GM18951 (cell line): Measurements from ENCODE around the gene C1QC.

Experiments used
- POLR2A ChIP-seq: IDR thresholded peaks from 4 replicates; pipeline ENCODE4 v1.6.1; 2011; ENCODE audit warnings: mild to moderate bottlenecking; ENCODE audit not compliant: insufficient read length, insufficient read depth; ENCODE audit errors: extremely low read depth
- in situ Hi-C: fragments of 300-500 bp; cut with MboI; formaldehyde crosslinking; loops from one replicate; pipeline ENCODE4 v1.12.0; 2022; ENCODE audit warnings: low sequenced_read_pairs, mixed read lengths, inconsistent platforms; ENCODE audit not compliant: unreplicated experiment

Gene C1QC

DNA sequence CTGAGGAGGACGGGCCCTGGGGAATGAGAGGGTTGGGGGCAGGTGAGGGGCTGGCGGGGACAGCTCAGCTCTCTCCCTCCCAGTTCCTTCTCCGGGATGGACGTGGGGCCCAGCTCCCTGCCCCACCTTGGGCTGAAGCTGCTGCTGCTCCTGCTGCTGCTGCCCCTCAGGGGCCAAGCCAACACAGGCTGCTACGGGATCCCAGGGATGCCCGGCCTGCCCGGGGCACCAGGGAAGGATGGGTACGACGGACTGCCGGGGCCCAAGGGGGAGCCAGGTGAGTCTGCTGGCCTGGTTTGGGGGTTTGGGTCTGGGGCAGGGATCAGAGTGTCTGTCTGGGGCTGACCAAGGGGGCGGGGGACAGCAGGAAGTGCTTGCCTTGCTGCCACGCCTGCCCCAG is 495 bp downstream of the C1QC start:
- TF ChIP-seq POLR2A = no peak
- in situ Hi-C loops = loop anchor here (10.0 kb wide), 1 partner anchor 229 kb away; no protein-coding TSS in a partner anchor

DNA sequence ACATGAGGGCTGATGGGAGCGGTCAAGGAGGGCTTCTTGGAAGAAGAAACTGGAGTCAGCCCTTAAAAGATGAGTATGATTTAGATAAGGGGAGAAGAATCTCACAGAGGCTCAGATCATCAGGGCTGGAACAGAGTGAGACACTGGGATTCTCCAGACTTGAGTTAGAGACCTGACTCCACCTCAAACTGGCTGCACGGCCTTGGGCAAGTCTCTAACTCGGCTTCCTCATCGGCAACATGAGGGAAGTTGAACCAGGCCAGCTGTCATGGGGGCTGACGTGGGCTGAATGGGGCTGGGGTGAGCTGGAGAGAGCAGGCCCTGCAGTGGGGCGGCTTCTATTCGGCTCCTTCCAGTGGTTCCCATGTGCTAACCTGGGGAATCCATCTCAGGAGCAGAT is 2.5 kb downstream of the C1QC start:
- no peak for TF ChIP-seq POLR2A
- in situ Hi-C loops = loop anchor here (10.0 kb wide), 1 partner anchor 231 kb away; no protein-coding TSS in a partner anchor

DNA sequence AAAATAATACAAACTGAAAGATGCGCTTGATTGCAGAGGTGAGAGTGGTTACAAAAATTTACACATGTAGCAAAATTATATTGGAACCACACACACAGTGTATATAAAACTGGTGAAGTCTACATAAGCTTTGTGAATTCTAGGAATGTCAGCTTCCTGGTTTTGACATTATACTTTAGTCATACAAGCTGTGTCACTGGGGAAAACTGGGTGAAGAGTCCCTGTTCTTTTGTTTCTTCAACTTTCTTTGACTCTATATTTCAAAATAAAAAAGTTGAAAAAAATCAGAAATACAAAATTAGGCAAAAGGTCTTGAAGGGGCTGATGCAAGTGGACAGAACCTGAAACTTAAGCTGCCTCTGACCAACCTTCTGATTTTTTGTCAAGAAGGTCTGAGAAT is 3.0 kb downstream of the C1QC start:
- no peak for TF ChIP-seq POLR2A
- in situ Hi-C loops = loop anchor here (10.0 kb wide), 1 partner anchor 232 kb away; no protein-coding TSS in a partner anchor

DNA sequence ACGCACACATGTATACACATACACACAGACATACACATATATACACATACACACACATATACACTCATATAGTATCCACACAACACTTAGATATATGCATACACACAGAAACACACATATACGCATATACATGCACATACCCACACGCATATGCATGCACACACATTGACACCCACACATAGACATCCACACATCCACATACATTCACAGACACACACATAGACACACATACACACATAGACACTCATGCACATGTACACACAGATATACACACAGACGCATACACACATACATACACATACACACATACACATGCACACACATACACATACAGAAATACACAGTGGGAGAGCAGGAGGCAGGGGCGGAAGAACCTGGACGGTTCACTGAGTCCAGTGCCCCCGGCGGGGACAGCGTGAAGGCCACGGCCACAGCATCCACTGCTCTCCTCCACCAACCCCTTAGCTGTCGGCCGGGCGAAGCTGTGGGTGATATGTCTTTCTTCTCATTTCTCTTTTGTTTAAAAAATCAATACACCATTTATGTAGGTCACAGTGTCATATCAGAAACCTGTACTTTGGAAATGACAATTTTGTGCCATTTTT is 6.8 kb downstream of the C1QC start:
- no peak for TF ChIP-seq POLR2A
- in situ Hi-C loops = no loop called here

DNA sequence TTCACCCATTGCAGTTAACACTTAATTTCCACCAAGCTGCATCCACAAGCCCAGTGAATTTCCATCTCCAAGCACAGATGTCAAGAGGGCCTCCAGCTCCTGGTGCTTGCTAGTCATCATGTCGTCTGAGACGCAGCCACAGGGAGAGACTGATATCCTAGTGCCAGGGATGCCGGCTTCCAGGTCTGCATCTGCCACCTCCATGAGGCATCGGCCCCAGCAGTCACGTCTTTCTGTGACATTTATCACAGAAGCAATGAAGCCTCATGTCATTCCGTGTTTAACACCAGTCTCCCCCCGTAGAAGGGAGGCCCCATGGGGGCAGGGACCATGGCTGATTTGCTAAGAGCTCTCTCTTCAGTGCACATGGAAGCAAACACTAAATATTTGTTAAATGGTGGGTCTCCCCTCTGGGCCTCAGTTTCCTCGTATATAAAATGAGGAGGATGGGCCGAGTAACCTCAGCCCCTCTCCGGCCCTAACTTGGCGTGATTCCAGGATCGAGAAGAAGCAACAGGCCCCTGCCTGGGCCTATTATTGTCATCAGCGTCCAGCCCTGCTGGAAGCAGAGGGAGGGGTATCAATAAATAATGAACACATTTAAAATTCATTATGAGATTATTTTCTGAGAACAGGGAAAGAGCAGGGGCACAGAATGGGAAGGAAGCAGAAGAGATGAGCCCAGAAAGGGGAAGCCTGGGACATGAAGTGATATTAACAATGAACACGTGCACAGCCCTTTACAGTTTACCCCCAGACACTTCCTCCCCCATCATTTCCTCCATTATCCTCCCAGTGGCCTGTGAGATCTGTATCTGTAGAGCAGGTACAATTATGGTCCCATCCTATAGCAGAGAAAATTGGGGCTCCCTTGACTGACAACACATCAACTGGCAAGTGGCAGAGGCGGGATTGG is 8.8 kb downstream of the C1QC start:
- in situ Hi-C loops = no loop called here
- no peak for TF ChIP-seq POLR2A

DNA sequence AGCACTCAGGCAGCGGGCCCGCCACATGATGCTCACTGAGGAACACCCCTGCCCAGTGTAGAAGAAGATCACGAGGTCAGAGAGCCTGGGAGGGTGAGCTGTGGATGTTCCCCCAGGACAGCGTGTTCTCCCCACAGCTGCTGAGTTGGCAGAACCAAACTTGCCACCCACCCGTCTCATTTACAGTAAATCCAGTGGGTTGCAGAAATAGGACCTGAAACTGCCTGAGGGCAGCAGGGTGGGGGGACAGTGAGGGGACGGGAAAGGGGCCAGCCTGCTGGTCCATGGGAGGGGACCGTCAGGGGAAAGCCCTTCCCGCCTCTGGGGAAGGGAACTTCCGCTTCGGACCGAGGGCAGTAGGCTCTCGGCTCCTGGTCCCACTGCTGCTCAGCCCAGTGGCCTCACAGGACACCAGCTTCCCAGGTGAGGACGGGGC is 9.5 kb downstream of the C1QC start, which contains the start of gene C1QB:
Gene C1QB, plus strand, starts transcription at position 356 of the 436 bp plus-strand sequence. CDS start 6,227 bp downstream, outside the sequence.
- no peak for TF ChIP-seq POLR2A
- in situ Hi-C loops = no loop called here

DNA sequence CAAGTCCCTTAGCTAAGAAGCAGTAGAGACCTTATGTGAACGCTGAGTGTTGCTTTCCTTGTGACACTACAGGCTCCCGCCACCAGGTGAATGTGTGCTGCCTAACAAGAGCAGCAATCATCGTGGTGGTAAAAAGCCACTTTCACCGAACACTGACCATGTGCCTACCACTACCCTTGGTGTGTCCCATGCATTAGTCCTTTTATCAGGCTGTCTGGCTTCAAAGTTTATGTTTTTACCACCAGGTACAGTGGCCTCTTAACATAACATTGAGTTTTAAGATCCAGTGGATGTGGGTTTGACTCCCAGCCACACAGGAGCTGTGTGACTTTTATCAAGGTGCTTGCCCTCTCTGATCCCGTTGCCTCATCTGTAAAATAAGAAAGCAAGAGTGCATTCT is 11.3 kb downstream of the C1QC start:
- no peak for TF ChIP-seq POLR2A
- in situ Hi-C loops = no loop called here

DNA sequence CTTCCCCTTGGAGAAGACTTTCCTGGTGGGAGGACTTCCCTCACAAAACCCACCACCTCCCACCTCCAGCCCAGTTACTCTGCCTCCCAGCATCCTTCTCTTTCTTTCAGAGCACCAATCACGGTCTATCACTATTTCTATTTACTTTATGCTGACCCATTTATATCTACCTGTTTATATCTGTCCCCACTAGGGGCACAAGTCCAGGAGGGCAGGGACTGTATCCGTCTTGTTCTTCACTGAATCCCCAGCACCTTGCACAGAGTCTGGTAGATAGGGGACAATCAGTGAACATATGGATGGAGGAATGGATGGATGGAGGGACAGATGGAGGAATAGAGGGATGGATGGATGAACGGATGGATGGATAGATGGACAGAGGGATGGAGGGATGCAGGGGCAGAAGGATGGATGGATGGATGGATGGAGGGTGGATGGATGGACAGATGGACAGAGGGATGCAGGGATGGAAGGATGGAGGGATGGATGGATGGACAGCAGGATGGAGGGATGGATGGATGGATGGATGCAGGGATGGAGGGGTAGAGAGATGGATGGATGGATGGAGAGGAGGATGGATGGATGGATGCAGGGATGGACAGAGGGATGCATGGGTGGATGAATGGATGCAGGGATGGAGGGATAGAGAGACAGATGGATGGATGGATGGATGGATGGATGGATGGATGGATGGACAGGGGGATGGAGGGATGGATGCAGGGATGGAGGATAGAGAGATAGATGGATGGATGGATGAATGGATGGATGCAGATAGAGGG is 15.1 kb downstream of the C1QC start:
- no peak for TF ChIP-seq POLR2A
- in situ Hi-C loops = no loop called here

DNA sequence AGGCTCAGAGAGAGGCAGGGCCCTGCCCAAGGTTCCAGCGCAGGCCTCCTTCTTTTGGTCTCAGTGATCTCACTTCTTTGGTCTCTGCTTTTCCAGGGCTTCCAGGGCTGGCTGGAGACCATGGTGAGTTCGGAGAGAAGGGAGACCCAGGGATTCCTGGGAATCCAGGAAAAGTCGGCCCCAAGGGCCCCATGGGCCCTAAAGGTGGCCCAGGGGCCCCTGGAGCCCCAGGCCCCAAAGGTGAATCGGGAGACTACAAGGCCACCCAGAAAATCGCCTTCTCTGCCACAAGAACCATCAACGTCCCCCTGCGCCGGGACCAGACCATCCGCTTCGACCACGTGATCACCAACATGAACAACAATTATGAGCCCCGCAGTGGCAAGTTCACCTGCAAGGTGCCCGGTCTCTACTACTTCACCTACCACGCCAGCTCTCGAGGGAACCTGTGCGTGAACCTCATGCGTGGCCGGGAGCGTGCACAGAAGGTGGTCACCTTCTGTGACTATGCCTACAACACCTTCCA is 17.3 kb downstream of the C1QC start:
- in situ Hi-C loops = no loop called here
- TF ChIP-seq POLR2A = no peak

DNA sequence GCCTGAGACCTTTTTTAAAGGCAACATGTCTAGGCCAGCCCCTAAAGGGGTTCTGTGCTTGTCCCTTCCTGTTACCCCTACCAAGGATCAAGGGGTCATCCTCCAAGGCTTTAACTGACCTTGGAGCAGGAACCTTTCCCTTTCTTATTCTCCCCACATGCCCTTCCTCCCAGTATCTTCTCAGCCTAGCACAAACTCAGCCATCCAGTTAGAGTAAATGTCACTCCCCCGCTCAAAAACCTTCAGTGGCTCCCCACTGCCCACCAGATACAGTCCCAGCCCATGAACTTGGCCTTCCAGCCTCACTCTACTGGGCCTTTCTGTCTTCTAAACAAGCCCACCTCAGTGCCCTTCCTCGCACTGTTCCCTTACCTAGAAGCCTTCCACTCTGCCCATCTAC is 18.4 kb downstream of the C1QC start:
- in situ Hi-C loops = no loop called here

DNA sequence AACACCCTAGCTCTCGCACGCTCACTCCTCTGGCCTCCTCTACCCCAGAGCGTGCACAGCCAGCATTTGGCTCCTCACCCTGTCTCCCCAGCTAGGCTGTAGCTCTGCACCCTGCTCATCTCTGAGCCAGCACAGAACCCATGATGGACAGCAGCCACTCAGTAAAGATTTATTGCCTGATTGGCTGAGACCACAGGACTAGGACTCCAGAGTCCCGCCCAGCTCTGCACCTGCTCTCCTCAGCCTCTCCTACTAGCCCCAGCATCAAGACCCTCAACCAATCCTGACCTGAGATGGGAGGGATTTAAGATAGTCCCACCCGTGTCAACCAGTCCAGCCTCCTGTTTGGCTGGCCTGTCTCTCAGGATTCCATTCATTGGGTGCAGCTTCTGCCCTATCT is 18.9 kb downstream of the C1QC start:
- no peak for TF ChIP-seq POLR2A
- in situ Hi-C loops = no loop called here

More for the DNA sequence above, 18.4 kb downstream of the C1QC start:
- no peak for TF ChIP-seq POLR2A

DNA sequence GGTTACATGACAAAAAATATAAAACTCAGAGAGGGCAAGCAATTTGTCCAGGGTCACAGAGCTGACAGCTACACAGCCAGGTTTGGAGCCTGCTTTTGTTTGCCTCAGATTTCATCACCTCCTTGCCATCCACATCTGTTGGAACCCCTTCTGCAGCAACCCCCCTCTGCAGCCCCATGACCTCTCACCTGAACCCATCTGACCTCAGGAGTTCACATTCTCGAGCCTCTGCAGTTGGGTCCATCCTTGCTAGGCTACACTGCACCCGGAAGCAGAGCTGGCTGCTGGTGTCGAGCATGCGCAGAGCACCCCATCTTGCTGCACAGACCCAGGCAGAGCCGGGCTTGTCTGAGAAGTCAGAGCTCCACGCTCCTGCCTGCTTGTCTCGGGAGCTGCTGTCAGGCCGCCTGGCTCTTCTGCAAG is 19.6 kb downstream of the C1QC start:
- TF ChIP-seq POLR2A = no peak
- in situ Hi-C loops = no loop called here

DNA sequence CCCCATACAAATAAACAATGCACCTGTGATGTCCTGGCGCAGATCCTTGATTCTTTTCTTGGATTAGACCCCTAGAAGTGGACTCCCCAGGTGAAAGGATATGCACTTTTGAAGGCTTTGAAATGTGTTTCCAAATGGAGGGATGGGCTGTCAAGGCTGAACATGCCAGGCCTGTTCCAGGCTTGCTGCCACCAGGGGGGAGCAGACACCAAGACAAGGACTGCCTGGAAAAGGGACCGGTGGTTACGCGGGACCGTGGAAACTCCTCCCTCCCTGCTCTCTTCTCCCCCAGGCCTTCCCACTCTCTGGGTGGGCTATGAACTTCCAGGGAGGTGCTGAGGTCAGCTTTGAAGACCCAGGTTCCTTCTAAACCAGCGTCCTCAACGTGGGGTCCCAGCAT is 22.3 kb downstream of the C1QC start:
- in situ Hi-C loops = no loop called here
- no peak for TF ChIP-seq POLR2A
